HG02943 (cell line): ENCODE data around the gene SETD2.
"Not testable (repeated sequence)": the region's sequence is repeated elsewhere in the genome, so short reads cannot be mapped to it uniquely, and the experiment has no call there.

Source experiments
- ATAC-seq: cut with Tn5 transposase; IDR thresholded peaks from one replicate; pipeline ENCODE4 v1.9.1; 2021; ENCODE audit warnings: mild to moderate bottlenecking, low read depth, moderate library complexity; ENCODE audit not compliant: unreplicated experiment

The SETD2 gene, protein sequence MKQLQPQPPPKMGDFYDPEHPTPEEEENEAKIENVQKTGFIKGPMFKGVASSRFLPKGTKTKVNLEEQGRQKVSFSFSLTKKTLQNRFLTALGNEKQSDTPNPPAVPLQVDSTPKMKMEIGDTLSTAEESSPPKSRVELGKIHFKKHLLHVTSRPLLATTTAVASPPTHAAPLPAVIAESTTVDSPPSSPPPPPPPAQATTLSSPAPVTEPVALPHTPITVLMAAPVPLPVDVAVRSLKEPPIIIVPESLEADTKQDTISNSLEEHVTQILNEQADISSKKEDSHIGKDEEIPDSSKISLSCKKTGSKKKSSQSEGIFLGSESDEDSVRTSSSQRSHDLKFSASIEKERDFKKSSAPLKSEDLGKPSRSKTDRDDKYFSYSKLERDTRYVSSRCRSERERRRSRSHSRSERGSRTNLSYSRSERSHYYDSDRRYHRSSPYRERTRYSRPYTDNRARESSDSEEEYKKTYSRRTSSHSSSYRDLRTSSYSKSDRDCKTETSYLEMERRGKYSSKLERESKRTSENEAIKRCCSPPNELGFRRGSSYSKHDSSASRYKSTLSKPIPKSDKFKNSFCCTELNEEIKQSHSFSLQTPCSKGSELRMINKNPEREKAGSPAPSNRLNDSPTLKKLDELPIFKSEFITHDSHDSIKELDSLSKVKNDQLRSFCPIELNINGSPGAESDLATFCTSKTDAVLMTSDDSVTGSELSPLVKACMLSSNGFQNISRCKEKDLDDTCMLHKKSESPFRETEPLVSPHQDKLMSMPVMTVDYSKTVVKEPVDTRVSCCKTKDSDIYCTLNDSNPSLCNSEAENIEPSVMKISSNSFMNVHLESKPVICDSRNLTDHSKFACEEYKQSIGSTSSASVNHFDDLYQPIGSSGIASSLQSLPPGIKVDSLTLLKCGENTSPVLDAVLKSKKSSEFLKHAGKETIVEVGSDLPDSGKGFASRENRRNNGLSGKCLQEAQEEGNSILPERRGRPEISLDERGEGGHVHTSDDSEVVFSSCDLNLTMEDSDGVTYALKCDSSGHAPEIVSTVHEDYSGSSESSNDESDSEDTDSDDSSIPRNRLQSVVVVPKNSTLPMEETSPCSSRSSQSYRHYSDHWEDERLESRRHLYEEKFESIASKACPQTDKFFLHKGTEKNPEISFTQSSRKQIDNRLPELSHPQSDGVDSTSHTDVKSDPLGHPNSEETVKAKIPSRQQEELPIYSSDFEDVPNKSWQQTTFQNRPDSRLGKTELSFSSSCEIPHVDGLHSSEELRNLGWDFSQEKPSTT (N-terminal part only)

DNA sequence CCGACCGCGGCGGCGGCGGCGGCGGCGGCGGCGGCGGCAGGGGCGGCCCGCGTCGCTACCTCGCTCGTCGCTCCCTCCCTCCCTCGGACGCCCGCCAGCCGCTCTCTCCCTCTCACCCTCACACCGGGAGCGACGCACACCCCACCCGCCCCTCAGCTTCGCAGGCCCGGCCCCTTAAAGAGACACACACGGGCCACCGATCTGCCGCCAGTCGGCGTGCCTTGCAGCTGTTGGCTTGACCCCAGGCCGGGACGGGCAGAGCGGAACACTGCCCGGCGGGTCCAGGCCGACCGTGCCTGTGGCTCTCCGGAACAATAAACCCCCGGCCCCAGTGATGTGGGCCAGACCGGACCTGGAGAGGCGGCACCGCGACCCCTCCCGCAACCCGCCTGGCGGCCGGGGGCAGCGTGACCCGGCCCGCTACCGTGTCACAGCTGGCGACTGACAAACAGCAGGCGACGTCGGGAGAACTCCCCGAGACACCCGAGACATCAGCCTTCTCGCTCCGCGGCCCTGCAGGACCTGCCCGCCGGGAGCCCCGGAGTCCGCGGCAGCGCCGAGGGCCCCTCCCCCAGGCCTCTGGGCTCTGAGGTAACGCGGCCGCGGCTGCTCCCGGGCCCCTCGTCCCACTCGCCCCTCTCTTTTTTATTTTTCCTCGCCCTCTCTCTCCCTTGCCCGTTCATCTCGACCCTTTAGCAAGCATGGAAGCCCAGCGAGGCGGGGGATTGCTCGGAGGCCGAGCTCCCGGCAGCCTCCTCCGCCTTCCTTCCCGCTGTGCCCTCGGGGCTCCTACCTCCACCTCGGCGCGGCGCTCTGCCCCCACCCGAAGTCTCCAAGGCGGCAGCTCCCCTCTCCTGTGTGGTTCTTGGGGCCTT is at the start of gene SETD2:
SETD2 (minus strand) TSS at position 107 of the 875 bp plus-strand sequence. CDS start 189 bp downstream, outside the sequence.
- ATAC-seq: peak; percentile 67

DNA sequence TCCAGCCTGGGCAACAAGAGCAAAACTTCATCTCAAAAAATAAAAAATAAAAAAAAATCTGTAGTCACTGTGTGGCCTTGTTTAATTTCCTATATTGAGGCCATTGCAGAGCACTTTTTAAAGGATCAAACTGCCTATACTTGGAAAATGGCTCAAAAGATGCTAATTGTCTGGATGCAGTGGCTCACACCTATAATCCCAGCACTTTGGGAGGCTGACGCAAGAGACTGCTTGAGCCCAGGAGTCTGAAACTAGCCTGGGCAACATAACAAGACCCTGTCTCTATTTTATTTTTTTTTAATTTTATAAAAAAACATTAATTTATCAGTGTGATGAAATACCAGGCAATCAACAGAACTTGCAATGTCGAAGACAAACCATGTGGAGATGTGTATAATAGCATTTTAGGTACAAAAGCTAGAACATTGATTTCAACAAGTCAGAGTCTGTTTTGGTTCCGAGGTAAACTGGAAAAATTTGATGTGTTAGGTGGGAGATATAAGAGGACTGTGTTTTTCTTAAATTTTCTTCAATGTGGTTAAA is 47.0 kb upstream of the SETD2 start:
- no peak for ATAC-seq

DNA sequence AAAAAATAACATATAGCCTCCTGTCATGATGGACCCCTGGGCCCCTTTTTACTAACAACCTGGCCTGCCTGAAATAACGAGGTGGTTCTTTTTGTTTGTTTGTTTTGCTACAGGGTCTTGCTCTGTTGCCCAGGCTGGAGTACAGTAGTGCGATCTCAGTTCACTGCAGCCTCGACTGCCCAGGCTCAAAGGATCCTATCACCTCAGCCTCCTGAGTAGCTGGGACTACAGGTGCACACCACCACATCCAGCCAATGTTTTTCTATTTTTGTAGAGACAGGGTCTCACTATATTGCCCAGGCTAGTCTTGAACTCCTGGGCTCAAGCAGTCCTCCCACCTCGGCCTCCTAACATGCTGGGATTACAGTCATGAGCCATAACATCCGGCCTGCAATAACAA is 42.1 kb upstream of the SETD2 start:
- ATAC-seq: not testable (repeated sequence)

DNA sequence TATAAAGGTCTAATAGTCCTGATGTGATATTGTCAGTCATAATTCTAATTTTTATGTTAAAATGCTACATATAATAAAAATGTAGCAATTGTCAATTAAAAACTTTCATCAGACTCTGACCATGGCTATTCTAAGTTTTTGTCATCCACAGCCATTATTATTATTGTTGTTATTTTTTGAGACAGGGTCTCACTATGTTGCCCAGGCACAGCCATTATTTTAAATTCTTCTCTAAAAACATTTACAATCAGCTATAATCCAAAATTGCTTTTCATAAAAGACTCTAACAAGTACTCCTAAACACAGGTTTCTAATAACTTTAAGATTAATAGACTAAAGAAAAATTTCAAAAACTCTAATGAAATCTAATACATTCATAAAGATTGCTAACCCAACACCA is 41.0 kb upstream of the SETD2 start:
- ATAC-seq: no peak

DNA sequence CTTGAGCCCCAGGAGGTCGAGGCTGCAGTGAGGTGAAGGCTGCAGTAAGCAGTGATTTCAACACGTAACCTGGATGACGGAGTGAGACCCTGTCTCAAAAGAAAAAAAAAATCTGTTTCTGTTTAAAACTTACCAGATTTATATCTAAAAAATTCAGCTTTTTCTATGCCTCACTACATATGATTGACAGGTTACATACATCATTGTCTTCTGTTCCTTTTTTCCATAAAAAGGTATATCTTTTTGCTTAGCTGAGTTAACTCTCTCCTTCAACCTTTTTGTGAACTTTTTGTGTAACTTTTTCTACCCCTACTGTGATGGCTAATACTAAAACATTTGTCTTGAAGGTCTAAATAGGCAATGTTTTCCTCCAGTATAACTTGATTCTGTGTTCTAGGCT is 38.6 kb upstream of the SETD2 start:
- no peak for ATAC-seq

DNA sequence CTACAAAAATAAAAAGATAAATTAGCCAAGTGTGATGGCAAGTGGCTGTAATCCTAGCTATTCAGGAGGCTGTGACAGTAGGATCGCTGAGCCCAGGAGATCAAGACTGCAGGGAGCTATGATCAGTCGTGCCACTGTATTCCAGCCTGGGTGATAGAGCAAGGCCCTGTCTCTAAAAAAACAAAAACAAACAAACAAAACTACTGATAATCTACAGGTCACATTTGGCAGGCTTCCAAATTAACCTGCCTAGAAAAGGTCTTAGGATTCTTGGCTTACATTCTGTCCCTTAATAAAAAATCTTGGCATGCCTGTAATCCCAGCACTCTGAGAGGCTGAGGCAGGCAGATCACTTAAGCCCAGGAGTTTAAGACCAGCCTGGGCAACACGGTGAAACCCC is 33.4 kb upstream of the SETD2 start:
- ATAC-seq: no peak

DNA sequence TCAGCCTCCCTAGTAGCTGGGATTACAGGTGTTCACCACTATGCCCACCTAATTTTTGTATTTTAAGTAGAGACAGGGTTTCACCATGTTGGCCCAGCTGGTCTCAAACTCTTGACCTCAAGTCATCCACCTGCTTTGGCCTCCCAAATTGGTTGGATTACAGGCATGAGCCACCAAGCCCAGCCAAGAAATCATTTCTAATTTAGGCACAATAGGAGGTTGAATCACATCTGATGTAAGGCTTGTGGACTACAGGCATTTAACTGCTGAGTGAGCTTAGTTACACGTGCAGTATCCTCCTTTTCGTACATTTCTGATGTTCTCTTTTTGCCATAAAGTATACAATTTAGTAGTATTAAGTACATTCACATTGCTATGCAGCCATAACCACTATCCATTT is 31.1 kb upstream of the SETD2 start:
- ATAC-seq: no peak

DNA sequence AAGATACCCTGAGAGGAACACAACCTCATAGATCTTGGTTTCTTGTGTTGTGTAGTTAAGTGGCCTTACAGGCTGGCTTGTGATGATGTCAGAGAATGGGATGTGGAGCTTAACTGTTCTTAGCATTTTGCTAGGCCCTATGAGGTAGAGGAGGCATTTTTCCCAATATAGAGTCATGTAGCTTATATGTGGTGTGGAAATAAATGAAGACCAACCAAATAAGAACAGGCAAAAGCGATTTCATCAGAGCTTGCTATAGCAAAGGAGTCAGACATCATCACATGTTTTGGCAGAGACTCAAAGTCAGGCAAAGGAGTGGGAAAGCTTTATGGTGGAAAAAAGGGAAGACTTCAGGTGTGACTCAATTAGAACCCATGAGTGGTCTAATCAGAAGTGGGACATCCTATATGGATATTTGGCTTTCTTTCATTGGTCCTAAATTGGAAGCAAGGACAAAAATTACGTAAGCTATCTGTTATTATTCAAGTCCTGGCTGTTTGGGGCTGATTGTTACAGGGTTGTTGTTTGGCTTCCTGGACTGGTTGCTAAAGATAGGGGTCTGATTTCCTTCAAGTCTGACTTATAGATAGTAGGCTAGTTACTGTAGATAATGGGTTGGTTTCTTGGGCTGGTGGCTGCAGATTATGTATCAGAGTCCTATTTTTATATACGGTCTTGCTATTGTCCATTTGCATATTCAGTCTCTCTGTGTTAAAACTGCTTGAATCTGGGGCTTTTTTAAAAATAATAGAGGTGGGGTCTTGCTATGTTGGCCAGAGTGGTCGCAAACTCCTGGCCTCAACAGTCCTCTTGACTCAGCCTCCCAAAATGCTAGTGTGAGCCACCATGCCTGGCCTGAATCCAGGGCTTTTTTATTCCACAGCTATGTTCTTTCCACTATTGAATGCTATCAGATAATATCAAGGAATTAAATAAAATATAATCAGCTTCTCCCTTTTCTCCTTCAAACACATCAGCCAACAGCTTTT is 30.3 kb upstream of the SETD2 start:
- ATAC-seq: no peak

DNA sequence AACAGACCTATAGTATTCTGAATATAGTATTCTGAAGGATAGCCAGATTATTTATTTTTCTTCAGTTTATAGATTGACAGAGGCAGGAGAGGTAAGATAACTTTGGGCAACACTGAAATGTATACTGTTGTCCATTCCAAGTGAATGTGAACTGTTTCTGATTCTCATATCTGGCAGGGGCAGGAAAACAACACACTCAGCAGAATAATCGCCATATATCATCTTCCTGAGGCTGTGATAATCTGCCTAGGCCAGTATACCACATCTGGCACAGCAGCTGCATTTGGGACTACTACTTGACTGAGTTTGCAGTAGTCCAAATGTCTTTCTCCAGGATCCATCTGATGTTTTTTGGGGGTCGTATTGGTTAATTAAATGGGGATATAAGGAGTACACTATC is 22.4 kb upstream of the SETD2 start:
- no peak for ATAC-seq

DNA sequence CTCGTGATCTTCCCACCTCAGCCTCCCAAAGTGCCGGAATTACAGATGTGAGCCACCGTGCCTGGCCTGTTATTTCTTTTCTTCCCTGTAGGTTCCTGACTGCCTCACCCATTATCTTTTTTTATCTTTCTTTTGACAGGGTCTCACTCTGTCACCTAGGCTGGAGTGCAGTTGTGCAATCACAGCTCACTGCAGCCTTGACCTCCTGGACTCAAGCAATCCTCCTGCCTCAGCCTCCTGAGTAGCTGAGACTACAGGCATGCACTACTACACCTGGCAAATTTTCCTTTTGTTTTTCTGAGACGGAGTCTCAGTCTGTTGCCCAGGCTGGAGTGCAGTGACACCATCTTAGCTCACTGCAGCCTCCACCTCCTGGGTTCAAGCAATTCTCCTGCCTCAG is 17.8 kb upstream of the SETD2 start:
- ATAC-seq: not testable (repeated sequence)

DNA sequence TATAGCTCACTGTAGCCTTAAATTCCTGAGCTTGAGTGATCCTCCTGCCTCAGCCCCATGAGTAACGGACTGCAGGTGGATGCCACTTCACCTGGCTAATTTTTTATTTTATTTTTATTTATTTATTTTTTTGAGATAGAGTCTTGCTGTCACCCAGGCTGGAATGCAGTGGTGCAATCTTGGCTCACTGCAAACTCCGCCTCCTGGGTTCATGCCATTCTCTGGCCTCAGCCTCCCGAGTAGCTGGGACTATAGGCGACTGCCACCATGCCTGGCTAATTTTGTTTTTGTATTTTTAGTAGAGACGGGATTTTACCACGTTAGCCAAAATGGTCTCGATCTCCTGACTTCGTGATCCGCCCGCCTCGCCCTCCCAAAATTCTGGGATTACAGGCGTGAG is 16.1 kb upstream of the SETD2 start:
- ATAC-seq: not testable (repeated sequence)

DNA sequence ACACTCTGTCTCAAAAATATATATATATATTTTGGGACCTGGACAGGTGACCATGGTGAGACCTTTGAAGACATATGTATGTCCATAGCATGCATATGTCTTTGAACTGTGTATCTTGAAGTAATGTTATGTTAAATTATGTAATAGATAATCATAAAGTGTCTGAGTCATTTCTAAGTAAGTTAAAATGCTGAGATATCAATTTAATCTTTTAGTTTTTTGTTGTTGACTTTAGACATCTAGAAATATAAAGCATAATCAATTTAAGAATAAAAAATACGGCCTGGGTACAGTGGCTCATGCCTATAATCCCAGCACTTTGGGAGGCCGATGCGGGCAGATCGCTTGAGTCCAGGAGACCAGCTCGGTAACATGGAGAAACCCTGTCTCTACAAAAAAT is 12.7 kb upstream of the SETD2 start:
- no peak for ATAC-seq

DNA sequence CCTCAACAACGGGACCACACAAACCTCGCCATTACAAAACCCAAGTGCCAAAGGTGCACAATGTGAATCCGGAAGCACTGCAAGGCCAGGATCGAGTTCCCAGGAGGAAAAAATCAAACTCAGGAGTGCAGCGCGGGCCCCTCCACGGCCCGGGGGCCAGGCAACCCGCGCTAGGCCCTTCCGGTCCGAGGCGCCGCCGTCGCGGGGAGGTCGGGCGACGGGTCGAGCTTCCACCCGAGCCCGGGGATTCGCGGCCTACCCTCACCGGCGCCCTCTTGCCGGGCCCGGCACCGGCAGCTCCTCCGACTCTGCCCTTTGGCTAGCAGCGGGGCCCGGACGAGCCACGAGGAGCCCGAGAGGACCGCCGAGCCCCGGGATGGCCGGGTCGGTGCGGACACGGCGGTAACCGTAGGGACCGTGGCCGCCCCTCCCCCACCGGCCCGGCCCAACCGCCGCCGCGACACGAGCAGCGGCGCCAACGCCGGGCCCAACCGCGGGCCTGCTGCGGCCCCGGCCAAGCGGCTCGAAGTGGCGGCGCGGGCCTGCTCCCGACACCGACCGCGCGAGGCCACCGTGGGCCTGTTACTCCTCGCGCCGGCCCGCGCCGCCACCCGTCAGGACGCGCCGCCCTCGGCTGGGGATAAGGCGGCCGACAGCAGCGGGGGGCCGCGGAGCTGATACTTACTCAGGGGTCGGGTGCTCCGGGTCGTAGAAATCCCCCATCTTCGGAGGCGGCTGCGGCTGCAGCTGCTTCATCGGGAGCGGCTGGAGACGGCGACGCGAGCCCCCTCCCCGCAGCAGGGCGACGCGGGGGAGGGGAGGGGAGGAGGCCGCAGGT is 525 bp downstream of the SETD2 start:
- ATAC-seq: peak; percentile 20

DNA sequence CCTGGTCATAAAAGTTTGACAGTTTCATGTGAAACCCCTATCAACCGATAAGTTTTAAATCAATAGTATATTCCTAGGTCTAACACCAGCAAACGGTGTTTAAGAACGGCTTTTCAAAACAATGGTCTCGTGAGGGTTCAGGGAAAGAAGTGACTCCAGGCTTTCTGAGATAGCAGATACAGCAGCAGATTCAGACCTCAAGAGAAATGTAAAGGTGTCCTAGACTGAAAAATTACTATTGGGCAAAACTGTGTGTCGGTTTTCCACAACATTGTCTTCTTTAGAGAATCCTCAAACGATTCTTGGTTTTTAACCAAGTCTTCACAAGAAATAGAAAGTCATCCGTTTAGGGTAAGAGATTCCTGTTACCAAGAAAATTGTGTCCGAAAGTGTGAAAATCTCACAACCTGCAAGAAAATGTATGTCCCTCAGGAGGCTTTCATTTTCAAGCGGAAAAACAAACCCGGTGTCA is 1.2 kb downstream of the SETD2 start:
- ATAC-seq: no peak

DNA sequence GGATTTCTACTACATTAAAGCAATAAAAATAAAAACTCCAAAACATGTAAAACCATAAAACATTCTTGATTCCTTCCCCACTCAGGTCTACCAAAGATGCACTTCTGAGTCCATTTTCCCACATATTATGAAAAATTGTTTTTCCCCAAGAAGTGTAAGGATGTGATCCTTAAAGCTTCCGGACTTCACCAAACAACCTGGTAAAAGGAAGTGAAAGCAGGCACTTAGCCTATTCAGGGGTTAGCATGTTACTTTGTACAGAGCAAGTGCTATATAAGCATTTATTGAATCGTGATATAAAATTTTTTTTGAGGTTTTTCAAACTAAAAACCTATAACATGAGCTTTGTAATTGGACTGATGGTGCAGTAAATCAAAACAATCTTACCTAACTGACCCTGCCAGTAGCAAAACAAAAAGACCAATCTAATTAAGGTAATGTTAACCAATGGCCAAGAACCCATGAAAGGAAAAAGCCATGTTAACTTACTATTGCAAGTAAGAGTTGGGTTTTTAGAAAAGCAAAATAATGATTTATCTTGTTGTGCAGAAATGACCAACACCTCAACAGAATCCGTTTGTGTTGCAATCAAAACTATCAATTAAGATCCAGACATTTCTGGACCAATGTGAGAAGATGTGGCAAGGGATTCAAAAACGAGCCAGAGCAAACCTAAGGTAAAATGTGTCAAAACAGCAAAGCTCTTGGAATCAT is 1.8 kb downstream of the SETD2 start:
- ATAC-seq: no peak

DNA sequence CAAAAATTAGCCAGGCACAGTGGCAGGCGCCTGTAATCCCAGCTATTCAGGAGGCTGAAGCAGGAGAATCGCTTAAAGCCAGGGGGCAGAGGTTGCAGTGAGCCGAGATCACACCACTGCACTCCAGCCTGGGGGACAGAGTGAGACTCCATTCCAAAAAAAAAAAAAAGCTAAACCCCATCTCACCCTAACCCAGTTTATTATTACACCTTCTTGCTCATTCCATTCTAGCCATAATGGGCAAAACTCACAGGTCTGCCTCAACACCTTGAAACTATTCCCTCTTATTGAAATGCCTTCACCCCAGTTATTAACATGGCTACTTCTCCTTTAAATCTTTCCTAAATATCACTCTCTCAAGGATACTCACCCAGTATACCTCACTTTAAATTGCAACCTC is 4.1 kb downstream of the SETD2 start:
- ATAC-seq: no peak

DNA sequence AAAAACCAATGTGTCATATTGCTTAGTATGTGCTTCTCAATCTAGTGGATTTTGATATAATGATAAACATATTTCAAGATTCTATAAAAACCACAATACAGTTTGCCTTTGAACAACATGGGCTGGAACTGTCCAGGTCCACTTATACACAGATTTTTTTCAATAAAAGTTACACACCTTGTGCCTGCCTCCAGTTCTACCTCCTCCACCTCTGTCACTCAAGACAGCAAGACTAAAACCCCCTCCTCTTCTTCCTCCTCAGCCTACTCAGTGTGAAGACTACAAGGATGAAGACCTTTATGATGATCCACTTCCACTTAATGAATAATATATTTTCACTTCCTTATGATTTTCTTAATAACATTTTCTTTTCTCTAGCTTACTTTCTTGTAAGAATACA is 5.7 kb downstream of the SETD2 start:
- ATAC-seq: no peak
